Measurements from ENCODE around the gene DNMBP.

GRCh38 chr10:99855479-99856071, 154.2 kb downstream of the DNMBP start:
- TF ChIP-seq, protein P1, sequence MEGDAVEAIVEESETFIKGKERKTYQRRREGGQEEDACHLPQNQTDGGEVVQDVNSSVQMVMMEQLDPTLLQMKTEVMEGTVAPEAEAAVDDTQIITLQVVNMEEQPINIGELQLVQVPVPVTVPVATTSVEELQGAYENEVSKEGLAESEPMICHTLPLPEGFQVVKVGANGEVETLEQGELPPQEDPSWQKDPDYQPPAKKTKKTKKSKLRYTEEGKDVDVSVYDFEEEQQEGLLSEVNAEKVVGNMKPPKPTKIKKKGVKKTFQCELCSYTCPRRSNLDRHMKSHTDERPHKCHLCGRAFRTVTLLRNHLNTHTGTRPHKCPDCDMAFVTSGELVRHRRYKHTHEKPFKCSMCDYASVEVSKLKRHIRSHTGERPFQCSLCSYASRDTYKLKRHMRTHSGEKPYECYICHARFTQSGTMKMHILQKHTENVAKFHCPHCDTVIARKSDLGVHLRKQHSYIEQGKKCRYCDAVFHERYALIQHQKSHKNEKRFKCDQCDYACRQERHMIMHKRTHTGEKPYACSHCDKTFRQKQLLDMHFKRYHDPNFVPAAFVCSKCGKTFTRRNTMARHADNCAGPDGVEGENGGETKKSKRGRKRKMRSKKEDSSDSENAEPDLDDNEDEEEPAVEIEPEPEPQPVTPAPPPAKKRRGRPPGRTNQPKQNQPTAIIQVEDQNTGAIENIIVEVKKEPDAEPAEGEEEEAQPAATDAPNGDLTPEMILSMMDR (IDR thresholded peaks at IDR 0.05; ENCODE audit: control extremely low read depth in 1 of 3, insufficient read depth in 1 of 3, low read depth in 1 of 3, low read length in 3 of 3): no peak
- no peak for TF ChIP-seq SP1 (IDR thresholded peaks at IDR 0.05; ENCODE audit: low read depth, low read length)
- no peak for TF ChIP-seq POLR2AphosphoS5 (IDR thresholded peaks at IDR 0.05; ENCODE audit: low read depth, low read length)
- TF ChIP-seq SP2 (IDR thresholded peaks at IDR 0.05; ENCODE audit: low read length): no peak
- no peak for TF ChIP-seq RBBP5 (IDR thresholded peaks at IDR 0.05; ENCODE audit: borderline replicate concordance, low read depth, low read length)
- no peak for TF ChIP-seq EZH2 (IDR thresholded peaks at IDR 0.05; ENCODE audit: low read depth, low read length, severe bottlenecking)
- no peak for TF ChIP-seq JUND (IDR thresholded peaks at IDR 0.05; ENCODE audit: low read length)
- no peak for TF ChIP-seq POLR2A (IDR thresholded peaks at IDR 0.05; ENCODE audit: control extremely low read depth in 1 of 2, low read depth in 2 of 2, low read length in 2 of 2)
- no peak for TF ChIP-seq ZNF274 (IDR thresholded peaks at IDR 0.05; ENCODE audit: borderline replicate concordance, extremely low read depth, low read length)
- TF ChIP-seq BRCA1 (IDR thresholded peaks at IDR 0.05; ENCODE audit: low read depth, low read length): no peak
- no peak for TF ChIP-seq USF2 (IDR thresholded peaks at IDR 0.05; ENCODE audit: low read length)

Data from H1 (cell line).